HG02588 (cell line): ENCODE measurements around the gene CRYBB1.

Source experiments
- ATAC-seq: cut with Tn5 transposase; IDR thresholded peaks from one replicate; pipeline ENCODE4 v1.9.1; 2021; ENCODE audit warnings: mild to moderate bottlenecking, moderate library complexity; ENCODE audit not compliant: unreplicated experiment

The CRYBB1 gene

GRCh38 chr22:26617271-26618199 is at the start of gene CRYBB1:
Gene CRYBB1, minus strand, starts transcription at chr22:26618027. Its CDS starts 1,708 bp downstream, at chr22:26616319.
- no peak for ATAC-seq

- ATAC-seq = no peak
Measured at GRCh38 chr22:26667140-26667539, 49.3 kb upstream of the CRYBB1 start.

- peak; percentile 3 for ATAC-seq
Measured at GRCh38 chr22:26665813-26666231, 48.0 kb upstream of the CRYBB1 start.

GRCh38 chr22:26663374-26663923 is 45.6 kb upstream of the CRYBB1 start:
- ATAC-seq = no peak

- ATAC-seq = no peak
Measured at GRCh38 chr22:26662160-26662559, 44.3 kb upstream of the CRYBB1 start.

- ATAC-seq = no peak
Measured at GRCh38 chr22:26660961-26661578, 43.2 kb upstream of the CRYBB1 start.

GRCh38 chr22:26660356-26660755 is 42.5 kb upstream of the CRYBB1 start:
- no peak for ATAC-seq

- ATAC-seq = peak; percentile 74
Measured at GRCh38 chr22:26658671-26659478, 41.0 kb upstream of the CRYBB1 start.

- ATAC-seq = no peak
Measured at GRCh38 chr22:26658161-26658560, 40.3 kb upstream of the CRYBB1 start.

- ATAC-seq = no peak
Measured at GRCh38 chr22:26656891-26657851, 39.3 kb upstream of the CRYBB1 start, which contains the start of gene MIAT. Gene MIAT, plus strand, starts transcription at chr22:26657588.

GRCh38 chr22:26651815-26652214 is 34.0 kb upstream of the CRYBB1 start:
- no peak for ATAC-seq

- ATAC-seq = no peak
Measured at GRCh38 chr22:26650722-26651421, 33.0 kb upstream of the CRYBB1 start.

- no peak for ATAC-seq
Measured at GRCh38 chr22:26648528-26649388, 30.9 kb upstream of the CRYBB1 start.

GRCh38 chr22:26648011-26648497 is 30.2 kb upstream of the CRYBB1 start:
- no peak for ATAC-seq

GRCh38 chr22:26646158-26646557 is 28.3 kb upstream of the CRYBB1 start:
- no peak for ATAC-seq

- ATAC-seq = no peak
Measured at GRCh38 chr22:26643418-26644100, 25.7 kb upstream of the CRYBB1 start.
